Osteocyte (in vitro differentiated cells): ENCODE data around the gene FLT3. TPM values are rescaled to one million over a fixed set of nuclear protein-coding genes. Genes with fewer than 3 reads are reported as not detected.

Source experiments
- DNase-seq: peaks from one replicate; pipeline ENCODE4 v3.0.0; 2021; ENCODE audit warnings: mixed read lengths; ENCODE audit not compliant: unreplicated experiment; ENCODE audit errors: extremely low spot score
- H3K27ac Mint-ChIP-seq: one replicate; pipeline ENCODE4 v1.8.0; 2021; ENCODE audit warnings: mild to moderate bottlenecking, mixed read lengths; ENCODE audit not compliant: unreplicated experiment
- H3K27me3 Mint-ChIP-seq: one replicate; pipeline ENCODE4 v1.8.0; 2021; ENCODE audit warnings: mixed read lengths; ENCODE audit not compliant: unreplicated experiment
- H3K36me3 Mint-ChIP-seq: one replicate; pipeline ENCODE4 v1.8.0; 2021; ENCODE audit warnings: mixed read lengths; ENCODE audit not compliant: unreplicated experiment
- H3K4me1 Mint-ChIP-seq: one replicate; pipeline ENCODE4 v1.8.0; 2021; ENCODE audit warnings: mixed read lengths; ENCODE audit not compliant: unreplicated experiment
- H3K4me3 Mint-ChIP-seq: one replicate; pipeline ENCODE4 v1.8.0; 2021; ENCODE audit warnings: mild to moderate bottlenecking, moderate library complexity, mixed read lengths; ENCODE audit not compliant: unreplicated experiment
- H3K9me3 Mint-ChIP-seq: one replicate; pipeline ENCODE4 v1.8.0; 2021; ENCODE audit warnings: mixed read lengths; ENCODE audit not compliant: unreplicated experiment
- CTCF ChIP-seq: fragments of 200-600 bp; sonication (generic); IDR thresholded peaks from 2 replicates; pipeline ENCODE4 v1.5.0; 2021; ENCODE audit warnings: antibody characterized with exemption, mild to moderate bottlenecking, moderate library complexity
- total RNA-seq: library from RNA; stranded (reverse); gene quantifications from 2 replicates; pipeline ENCODE4 v1.2.1, GENCODE V29; 2021

FLT3 gene
- total RNA-seq, 1 donor from 2014 or later: not detected

- Mint-ChIP-seq H3K4me1 (peaks cover 23% of the 10 kb centered on the region), H3K36me3 (no peaks in the 10 kb centered on the region), H3K27ac (no peak overlapping the region), H3K9me3 (no peaks in the 10 kb centered on the region), H3K27me3 (peaks cover 90% of the 10 kb centered on the region), H3K4me3 (no peak overlapping the region)
- no peak for TF ChIP-seq CTCF
- peak; percentile 59 for DNase-seq
Observed at GRCh38 chr13:27962982-27963381, 137.4 kb downstream of the FLT3 start.

GRCh38 chr13:27962128-27962841, 138.1 kb downstream of the FLT3 start:
- peaks cover 17% of the 10 kb centered on the region for H3K4me1 Mint-ChIP-seq
- no peak for TF ChIP-seq CTCF
- peaks cover 88% of the 10 kb centered on the region for H3K27me3 Mint-ChIP-seq
- no peak overlapping the region for H3K4me3 Mint-ChIP-seq
- H3K36me3 Mint-ChIP-seq: no peaks in the 10 kb centered on the region
- DNase-seq: peak; percentile 53
- H3K27ac Mint-ChIP-seq: no peak overlapping the region
- H3K9me3 Mint-ChIP-seq: no peaks in the 10 kb centered on the region

- no peak for DNase-seq
- no peaks in the 10 kb centered on the region for H3K9me3 Mint-ChIP-seq
- no peaks in the 10 kb centered on the region for H3K36me3 Mint-ChIP-seq
- no peak overlapping the region for H3K4me3 Mint-ChIP-seq
- H3K27ac Mint-ChIP-seq: no peak overlapping the region
- H3K4me1 Mint-ChIP-seq: peaks cover 16% of the 10 kb centered on the region
- peaks cover 89% of the 10 kb centered on the region for H3K27me3 Mint-ChIP-seq
- no peak for TF ChIP-seq CTCF
Observed at GRCh38 chr13:27961227-27962085, 138.9 kb downstream of the FLT3 start.

- no peak overlapping the region for H3K27ac Mint-ChIP-seq
- peak; percentile 48 for TF ChIP-seq CTCF
Observed at GRCh38 chr13:27960362-27961226, 139.8 kb downstream of the FLT3 start.

More at GRCh38 chr13:27960362-27961226, 139.8 kb downstream of the FLT3 start:
- Mint-ChIP-seq H3K36me3 (no peaks in the 10 kb centered on the region), H3K4me1 (peaks cover 12% of the 10 kb centered on the region), H3K9me3 (no peaks in the 10 kb centered on the region), H3K27me3 (peaks cover 89% of the 10 kb centered on the region), H3K4me3 (peak overlapping the region; percentile 44)
- no peak for DNase-seq
